ENCODE results near the gene OR13J1.

GRCh38 chr9:35871545-35871944 lies 1.3 kb upstream of the OR13J1 start:
- TF ChIP-seq CTCF (IDR thresholded peaks at IDR 0.05) (no peak), POLR2A (IDR thresholded peaks at IDR 0.05) (no peak)

All from body of pancreas (tissue), 4 donors.